ENCODE measurements around the gene ZP1.

The ZP1 gene

GRCh38 chr11:60859616-60860250 lies 7.6 kb upstream of the ZP1 start:
- no peak for DNase-seq (ENCODE audit: low read depth)

- no peak for DNase-seq (ENCODE audit: low read depth)
Observed at GRCh38 chr11:60860943-60861342, 6.4 kb upstream of the ZP1 start.

GRCh38 chr11:60862171-60862570 lies 5.2 kb upstream of the ZP1 start:
- no peak for DNase-seq (ENCODE audit: low read depth)

GRCh38 chr11:60863550-60864521 lies 3.5 kb upstream of the ZP1 start:
- no peak for DNase-seq (ENCODE audit: low read depth)

GRCh38 chr11:60864856-60865513 lies 2.4 kb upstream of the ZP1 start:
- no peak for DNase-seq (ENCODE audit: low read depth)

GRCh38 chr11:60867871-60868681 lies 734 bp downstream of the ZP1 start:
- no peak for DNase-seq (ENCODE audit: low read depth)

- no peak for DNase-seq (ENCODE audit: low read depth)
Observed at GRCh38 chr11:60868682-60869450, 1.5 kb downstream of the ZP1 start.

GRCh38 chr11:60869451-60869825 lies 2.1 kb downstream of the ZP1 start:
- DNase-seq (ENCODE audit: low read depth) = no peak

- no peak for DNase-seq (ENCODE audit: low read depth)
Observed at GRCh38 chr11:60870276-60870675, 2.9 kb downstream of the ZP1 start.

GRCh38 chr11:60870733-60871377 lies 3.5 kb downstream of the ZP1 start:
- DNase-seq (ENCODE audit: low read depth) = no peak

- no peak for DNase-seq (ENCODE audit: low read depth)
Observed at GRCh38 chr11:60871378-60872061, 4.2 kb downstream of the ZP1 start.

GRCh38 chr11:60872124-60872960 lies 5.0 kb downstream of the ZP1 start:
- DNase-seq (ENCODE audit: low read depth) = peak; percentile 54

- DNase-seq (ENCODE audit: low read depth) = peak; percentile 86
Observed at GRCh38 chr11:60872961-60873524, 5.7 kb downstream of the ZP1 start.

- no peak for DNase-seq (ENCODE audit: low read depth)
Observed at GRCh38 chr11:60873533-60873932, 6.2 kb downstream of the ZP1 start.

GRCh38 chr11:60874421-60875365 lies 7.4 kb downstream of the ZP1 start:
- DNase-seq (ENCODE audit: low read depth) = no peak

GRCh38 chr11:60875366-60876167 lies 8.2 kb downstream of the ZP1 start:
- no peak for DNase-seq (ENCODE audit: low read depth)

- no peak for DNase-seq (ENCODE audit: low read depth)
Observed at GRCh38 chr11:60876168-60876485, 8.8 kb downstream of the ZP1 start.
